Activated CD8-positive, alpha-beta memory T cell treated with anti-CD3 and anti-CD28 coated beads, Interleukin-2, amount 50 U/mL, for 24 hours (primary cell): ENCODE data around the gene OTULIN.
A peak's percentile ranks its signal among the peaks of the same experiment; 100 is the strongest.

Source experiments
- DNase-seq: peaks from one replicate; pipeline ENCODE4 v3.0.0-alpha.2; 2020; ENCODE audit errors: extremely low read depth

OTULIN gene

GRCh38 chr5:14664270-14665100 is at the start of gene OTULIN:
TSS of gene OTULIN (plus strand) at chr5:14664718. CDS start at chr5:14664826, 108 bp downstream.
- DNase-seq: peak; percentile 61

- no peak for DNase-seq
These were observed 49.2 kb upstream of the OTULIN start for GRCh38 chr5:14615365-14615764.

GRCh38 chr5:14617441-14617840 is 47.1 kb upstream of the OTULIN start:
- no peak for DNase-seq

- DNase-seq: no peak
These were observed 37.2 kb upstream of the OTULIN start for GRCh38 chr5:14627270-14627669.

GRCh38 chr5:14628346-14628745 is 36.2 kb upstream of the OTULIN start:
- DNase-seq: peak; percentile 28

GRCh38 chr5:14630671-14631070 is 33.8 kb upstream of the OTULIN start:
- DNase-seq: no peak

GRCh38 chr5:14635656-14636055 is 28.9 kb upstream of the OTULIN start:
- DNase-seq: no peak

- DNase-seq: no peak
These were observed 23.8 kb upstream of the OTULIN start for GRCh38 chr5:14640765-14641164.

GRCh38 chr5:14644623-14645237 is 19.8 kb upstream of the OTULIN start:
- DNase-seq: no peak

- no peak for DNase-seq
These were observed 14.5 kb upstream of the OTULIN start for GRCh38 chr5:14650052-14650451.

- no peak for DNase-seq
These were observed 9.3 kb upstream of the OTULIN start for GRCh38 chr5:14655146-14655741.

- no peak for DNase-seq
These were observed 7.6 kb upstream of the OTULIN start for GRCh38 chr5:14656898-14657297.

- DNase-seq: no peak
These were observed 4.5 kb upstream of the OTULIN start for GRCh38 chr5:14659821-14660607.

- DNase-seq: no peak
These were observed 3.7 kb upstream of the OTULIN start for GRCh38 chr5:14660833-14661232.

GRCh38 chr5:14662721-14663260 is 1.7 kb upstream of the OTULIN start:
- no peak for DNase-seq

- no peak for DNase-seq
These were observed 716 bp upstream of the OTULIN start for GRCh38 chr5:14663734-14664269.

- no peak for DNase-seq
These were observed 744 bp downstream of the OTULIN start for GRCh38 chr5:14665101-14665822.

GRCh38 chr5:14665949-14666348 is 1.4 kb downstream of the OTULIN start:
- DNase-seq: no peak

- DNase-seq: no peak
These were observed 1.8 kb downstream of the OTULIN start for GRCh38 chr5:14666357-14666756.

GRCh38 chr5:14667290-14667689 is 2.8 kb downstream of the OTULIN start:
- no peak for DNase-seq

GRCh38 chr5:14667770-14668169 is 3.3 kb downstream of the OTULIN start:
- DNase-seq: no peak
